ENCODE results near the gene KATNB1. TPM values are rescaled to one million over a fixed set of nuclear protein-coding genes. Genes with fewer than 3 reads are reported as not detected.
A peak's percentile ranks its signal among the peaks of the same experiment; 100 is the strongest.

KATNB1 gene
- total and polyA plus RNA-seq, 8 donors: 7.8 to 17.0 (median 11.4) TPM

DNA sequence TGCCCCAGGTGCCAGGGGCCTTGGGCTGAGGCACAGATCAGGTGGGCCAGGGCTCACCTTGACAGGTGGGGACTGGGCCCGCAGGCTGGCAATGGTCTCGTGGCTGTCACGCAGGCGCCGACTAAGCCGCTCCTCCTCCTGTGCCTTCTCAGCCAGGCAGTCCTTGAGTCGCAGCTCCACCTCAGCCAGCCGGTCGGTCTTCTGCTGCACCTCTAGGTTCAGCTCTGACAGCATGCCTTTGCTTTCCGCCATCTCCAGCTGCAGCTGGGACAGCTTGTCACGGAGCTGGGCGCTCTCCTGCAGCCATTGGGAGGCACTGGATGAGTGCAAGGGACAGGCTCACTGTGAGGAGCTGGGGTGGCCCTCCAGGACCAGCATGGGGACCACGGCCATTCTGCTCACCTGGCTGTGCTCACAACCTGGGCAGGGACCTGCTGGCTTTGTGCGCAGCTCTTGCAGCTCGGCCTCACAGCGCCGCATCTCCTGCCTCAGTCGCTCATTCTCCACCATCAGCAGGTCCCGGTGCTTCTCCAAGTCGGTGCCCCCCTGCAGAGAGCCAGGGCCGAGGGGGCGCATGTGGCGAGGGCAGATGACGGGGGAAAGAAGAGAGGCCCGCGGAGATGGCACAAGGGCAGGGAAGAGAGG lies 35.7 kb downstream of the KATNB1 start:
- ATAC-seq: no peak
- H3K27ac ChIP-seq: no peak overlapping the region
- peaks cover 2 to 39% (median 27%) of the 10 kb centered on the region in 3 donors for H3K36me3 ChIP-seq
- no peaks in the 10 kb centered on the region for H3K9me3 ChIP-seq
- intact Hi-C loops (cut with DNase I): no loop called here
- WGBS, 2 donors: 78 to 90% methylated on average over 26 of the region's 26 CpGs
- peaks cover 17 to 26% (median 17%) of the 10 kb centered on the region in 3 donors for H3K4me1 ChIP-seq
- no peak for FAIRE-seq
- TF ChIP-seq, protein P1, sequence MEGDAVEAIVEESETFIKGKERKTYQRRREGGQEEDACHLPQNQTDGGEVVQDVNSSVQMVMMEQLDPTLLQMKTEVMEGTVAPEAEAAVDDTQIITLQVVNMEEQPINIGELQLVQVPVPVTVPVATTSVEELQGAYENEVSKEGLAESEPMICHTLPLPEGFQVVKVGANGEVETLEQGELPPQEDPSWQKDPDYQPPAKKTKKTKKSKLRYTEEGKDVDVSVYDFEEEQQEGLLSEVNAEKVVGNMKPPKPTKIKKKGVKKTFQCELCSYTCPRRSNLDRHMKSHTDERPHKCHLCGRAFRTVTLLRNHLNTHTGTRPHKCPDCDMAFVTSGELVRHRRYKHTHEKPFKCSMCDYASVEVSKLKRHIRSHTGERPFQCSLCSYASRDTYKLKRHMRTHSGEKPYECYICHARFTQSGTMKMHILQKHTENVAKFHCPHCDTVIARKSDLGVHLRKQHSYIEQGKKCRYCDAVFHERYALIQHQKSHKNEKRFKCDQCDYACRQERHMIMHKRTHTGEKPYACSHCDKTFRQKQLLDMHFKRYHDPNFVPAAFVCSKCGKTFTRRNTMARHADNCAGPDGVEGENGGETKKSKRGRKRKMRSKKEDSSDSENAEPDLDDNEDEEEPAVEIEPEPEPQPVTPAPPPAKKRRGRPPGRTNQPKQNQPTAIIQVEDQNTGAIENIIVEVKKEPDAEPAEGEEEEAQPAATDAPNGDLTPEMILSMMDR (IDR thresholded peaks at IDR 0.05): no peak
- H3K27me3 ChIP-seq: no peaks in the 10 kb centered on the region
- DNase-seq: peak in 1 of 6 donors; percentile 68
- H3K4me3 ChIP-seq: no peak overlapping the region

DNA sequence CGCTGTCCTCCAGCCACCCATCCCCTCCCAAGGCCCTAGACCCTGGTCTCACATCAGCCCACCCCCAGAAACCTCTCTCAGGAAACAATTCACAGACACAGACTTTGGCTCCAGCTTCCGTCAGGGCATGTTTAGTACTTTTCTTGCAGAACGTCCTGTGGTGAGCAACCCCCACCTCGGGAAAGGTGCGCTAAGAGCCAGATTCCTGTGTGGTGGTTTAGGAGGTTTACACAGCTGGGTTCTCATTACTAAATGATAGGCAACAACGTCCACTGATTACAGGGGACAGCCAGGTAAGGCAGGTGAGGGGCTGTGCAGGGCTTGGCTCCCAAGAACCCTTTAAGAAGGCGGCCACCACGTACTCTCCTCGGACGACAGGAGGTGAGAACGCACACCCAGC lies 37.4 kb downstream of the KATNB1 start:
- intact Hi-C loops (cut with DNase I): no loop called here
- peak overlapping the region in 3 of 4 donors; percentile 15 to 42 (median 32) for H3K27ac ChIP-seq
- ATAC-seq (peak; percentile 52 to 61 (median 55)), DNase-seq (peak in 3 of 6 donors; percentile 25 to 69 (median 50)), FAIRE-seq (no peak)
- no peaks in the 10 kb centered on the region for H3K27me3 ChIP-seq
- no peak overlapping the region for H3K4me3 ChIP-seq
- TF ChIP-seq, protein P1 (IDR thresholded peaks at IDR 0.05): no peak
- WGBS, 2 donors: 40% methylated on average over 11 of the region's 11 CpGs
- H3K9me3 ChIP-seq: no peaks in the 10 kb centered on the region
- peaks cover 17 to 26% (median 17%) of the 10 kb centered on the region in 3 donors for H3K4me1 ChIP-seq
- peaks cover 2 to 30% (median 13%) of the 10 kb centered on the region in 3 donors for H3K36me3 ChIP-seq

DNA sequence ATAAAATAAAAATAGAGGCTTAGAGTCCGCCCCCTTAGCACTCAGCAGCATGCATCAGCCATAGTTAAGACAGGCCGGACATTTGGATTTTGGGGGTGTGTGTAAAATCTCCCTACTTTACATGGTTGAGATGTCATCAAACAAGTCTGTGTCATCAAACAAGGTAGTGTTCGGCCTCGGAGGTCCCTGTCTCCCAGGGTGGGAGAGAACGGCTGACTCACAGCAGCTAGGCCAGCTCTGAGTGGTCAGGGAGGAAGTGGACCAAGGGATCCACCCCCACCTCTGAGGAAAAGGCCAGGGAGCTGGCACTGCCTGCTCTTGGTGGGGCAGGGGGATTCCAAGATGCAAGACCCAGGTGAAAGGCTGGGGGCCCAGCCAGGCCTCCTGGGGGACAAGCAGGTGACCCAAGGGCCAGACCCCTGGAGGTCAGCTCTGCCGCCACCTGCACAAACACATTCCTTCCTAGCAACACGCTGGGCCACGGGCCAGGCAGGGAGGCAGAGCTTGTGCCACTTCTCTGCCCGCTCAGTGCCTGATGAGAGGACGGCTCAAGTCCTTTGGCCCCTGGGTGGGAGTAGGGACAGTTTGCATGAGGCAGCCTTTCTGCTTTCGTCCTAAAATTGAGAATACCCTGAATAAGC lies 38.2 kb downstream of the KATNB1 start:
- peak; percentile 68 to 90 (median 79) for ATAC-seq

DNA sequence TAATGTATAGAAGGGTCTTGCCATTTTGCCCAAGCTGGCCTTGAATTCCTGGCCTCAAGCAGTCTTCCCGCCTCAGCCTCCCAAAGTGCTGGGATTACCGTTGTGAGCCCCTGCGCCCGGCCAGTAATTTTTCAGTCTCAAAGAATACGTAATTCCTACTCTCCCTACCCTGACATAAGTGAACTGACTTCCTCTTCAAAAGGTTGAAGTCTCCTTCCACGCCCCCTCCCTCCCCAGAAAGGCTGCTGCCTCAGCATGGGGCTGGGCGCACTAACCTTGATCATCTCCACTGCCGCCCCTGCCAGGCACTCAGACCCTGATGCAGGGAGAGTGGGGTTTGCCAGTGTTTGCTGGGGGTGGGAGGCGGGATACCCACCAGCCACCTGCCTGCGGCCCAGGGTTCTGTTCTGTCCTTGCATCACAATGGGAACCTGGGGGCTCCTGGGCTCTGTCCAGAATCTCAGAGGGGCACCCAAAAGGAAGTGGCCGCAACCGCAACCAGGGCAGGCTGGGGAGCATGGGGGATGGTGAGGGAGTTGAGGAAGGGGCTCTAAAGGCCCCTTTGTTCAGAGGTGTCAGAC lies 39.2 kb downstream of the KATNB1 start:
- peak overlapping the region in 1 of 4 donors; percentile 15 for H3K27ac ChIP-seq

More for the DNA sequence above, 38.2 kb downstream of the KATNB1 start:
- H3K36me3 ChIP-seq: peaks cover 2 to 26% (median 11%) of the 10 kb centered on the region in 3 donors
- H3K27ac ChIP-seq: peak overlapping the region; percentile 15 to 66 (median 37)
- TF ChIP-seq, protein P1 (IDR thresholded peaks at IDR 0.05): no peak
- 24% methylated on average over 11 of the region's 11 CpGs for WGBS, 2 donors
- H3K9me3 ChIP-seq: no peaks in the 10 kb centered on the region
- intact Hi-C loops (cut with DNase I): no loop called here
- H3K27me3 ChIP-seq: no peaks in the 10 kb centered on the region
- peaks cover 17 to 26% (median 17%) of the 10 kb centered on the region in 3 donors for H3K4me1 ChIP-seq
- no peak overlapping the region for H3K4me3 ChIP-seq
- DNase-seq: peak; percentile 62 to 91 (median 78)
- FAIRE-seq: no peak

More for the DNA sequence above, 39.2 kb downstream of the KATNB1 start:
- Histone ChIP-seq H3K4me1 (peaks cover 17 to 26% (median 17%) of the 10 kb centered on the region in 3 donors), H3K36me3 (peaks cover 0 to 16% (median under 1%) of the 10 kb centered on the region in 3 donors), H3K9me3 (no peaks in the 10 kb centered on the region), H3K4me3 (no peak overlapping the region), H3K27me3 (no peaks in the 10 kb centered on the region)
- TF ChIP-seq, protein P1 (IDR thresholded peaks at IDR 0.05): no peak
- ATAC-seq: no peak
- no peak for FAIRE-seq
- intact Hi-C loops (cut with DNase I): no loop called here
- DNase-seq: peak in 2 of 6 donors; percentile 17 to 51
- 86 to 90% methylated on average over 12 of the region's 12 CpGs for WGBS, 2 donors
